CD4-positive, alpha-beta T cell treated with Interleukin-2 at 100 ng/mL for 4 hours (primary cell): ENCODE results near the gene PPP1R17.

ENCODE experiments used
- DNase-seq: peaks from one replicate; pipeline ENCODE4 v3.0.0-alpha.2; 2020; ENCODE audit warnings: low spot score

The PPP1R17 gene

GRCh38 chr7:31702354-31702753 is 15.3 kb downstream of the PPP1R17 start:
- DNase-seq, result no peak

DNA sequence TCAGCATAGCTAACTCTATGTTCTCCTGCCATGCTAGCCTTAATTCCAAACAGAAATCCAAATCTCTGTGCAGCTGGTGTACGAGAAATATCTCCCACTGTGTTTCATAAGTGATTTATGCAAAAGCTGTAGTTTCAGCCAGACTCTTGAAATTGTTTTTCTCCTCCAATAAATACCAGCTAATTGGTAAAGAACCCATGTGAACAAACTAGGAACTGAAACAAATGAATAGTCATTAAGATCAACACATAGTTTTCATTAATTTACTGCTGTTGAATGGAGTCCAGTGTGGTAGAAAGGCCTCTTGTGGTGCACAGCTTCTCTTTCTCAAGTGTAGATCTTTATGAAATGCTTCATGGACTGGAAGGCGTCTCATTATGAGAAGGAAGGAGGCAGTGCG is 18.4 kb downstream of the PPP1R17 start:
- no peak for DNase-seq

GRCh38 chr7:31707089-31707488 is 20.1 kb downstream of the PPP1R17 start:
- DNase-seq, result no peak

DNA sequence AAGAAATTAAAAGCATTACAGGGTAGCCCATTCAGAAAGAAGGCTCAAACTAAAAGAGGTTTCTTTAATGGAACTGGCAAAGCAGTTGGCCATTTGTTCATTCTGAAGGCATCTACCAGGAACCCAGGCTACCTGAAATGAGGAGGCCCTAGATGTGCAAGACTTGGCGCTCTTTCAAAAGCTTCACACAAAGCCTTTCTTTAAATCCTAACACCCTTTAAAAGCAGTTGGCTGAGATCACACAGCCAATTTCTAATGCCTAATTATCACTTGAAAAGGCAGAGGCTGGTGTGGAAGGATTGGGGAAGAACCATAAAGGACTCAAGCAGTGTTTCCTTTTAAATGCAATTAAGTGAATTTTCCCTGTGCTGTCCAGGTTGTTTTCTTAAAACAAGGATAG is 23.2 kb downstream of the PPP1R17 start:
- no peak for DNase-seq

DNA sequence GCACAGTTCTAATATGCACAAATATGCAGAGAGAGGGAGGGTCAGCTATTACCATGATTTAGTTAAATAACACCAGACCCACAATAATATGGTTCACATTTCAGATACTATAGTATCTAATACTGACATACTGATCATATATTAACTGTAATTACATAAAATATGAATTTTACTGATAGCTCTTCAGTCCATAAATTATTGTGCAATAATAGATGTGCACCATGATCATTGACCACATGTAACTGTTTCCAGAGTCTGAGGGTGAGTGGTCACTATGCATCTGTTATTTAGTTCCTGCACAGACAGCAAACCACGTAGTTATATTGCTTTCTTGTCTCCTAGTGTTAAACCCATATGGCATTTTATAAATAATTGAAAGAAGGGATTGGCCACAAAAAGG is 29.3 kb downstream of the PPP1R17 start:
- DNase-seq, result no peak

- DNase-seq, result no peak
Observed at GRCh38 chr7:31720366-31720765, 33.4 kb downstream of the PPP1R17 start.

- no peak for DNase-seq
Observed at GRCh38 chr7:31724696-31725095, 37.7 kb downstream of the PPP1R17 start.

DNA sequence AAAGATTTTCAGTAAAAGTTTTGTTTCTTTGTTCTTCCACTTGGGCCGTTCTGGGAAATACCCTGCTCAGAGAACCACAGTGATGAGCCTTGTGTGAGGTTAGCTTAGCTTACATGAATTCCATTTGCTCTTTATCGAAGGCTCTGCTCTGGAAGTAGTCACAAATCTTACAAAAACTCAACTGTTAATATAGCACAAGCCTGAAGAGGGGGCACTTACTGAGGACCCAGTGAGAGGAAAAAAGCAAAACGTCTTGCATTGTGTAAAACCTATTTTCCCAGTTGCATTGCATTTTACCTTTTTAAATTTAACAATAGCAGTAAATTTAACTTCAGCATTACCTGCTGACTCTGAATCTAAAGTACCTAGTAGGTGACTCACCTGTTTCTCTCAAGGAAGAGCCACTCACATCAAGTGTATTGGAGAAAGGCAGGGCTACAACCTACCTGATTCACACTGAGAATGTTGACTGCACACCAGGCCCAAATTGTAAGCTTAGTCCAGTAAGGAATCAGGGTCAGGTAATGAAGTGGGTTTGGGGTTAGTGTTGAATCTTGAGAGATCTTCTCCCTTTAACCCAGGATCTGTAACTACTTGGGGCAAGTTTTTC is 42.3 kb downstream of the PPP1R17 start:
- no peak for DNase-seq

DNA sequence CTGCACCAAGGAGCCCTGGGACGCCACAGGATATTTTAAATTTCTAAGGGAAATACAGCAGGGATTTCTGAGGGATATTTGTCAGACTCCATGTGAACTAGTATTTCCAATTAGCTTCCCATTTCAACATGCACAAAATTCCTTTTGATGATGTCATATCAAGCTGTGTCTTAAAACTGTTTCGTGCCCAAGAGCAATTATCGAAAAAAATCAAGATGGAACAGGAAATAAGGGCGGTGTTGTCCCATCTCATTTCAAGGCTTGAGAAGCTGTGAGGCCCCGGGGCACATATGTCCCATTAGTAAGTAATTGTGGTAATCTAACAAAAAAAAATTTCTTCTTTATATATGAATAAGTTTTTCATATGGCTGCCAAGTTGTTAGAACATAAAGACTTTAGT is 47.4 kb downstream of the PPP1R17 start:
- no peak for DNase-seq

DNA sequence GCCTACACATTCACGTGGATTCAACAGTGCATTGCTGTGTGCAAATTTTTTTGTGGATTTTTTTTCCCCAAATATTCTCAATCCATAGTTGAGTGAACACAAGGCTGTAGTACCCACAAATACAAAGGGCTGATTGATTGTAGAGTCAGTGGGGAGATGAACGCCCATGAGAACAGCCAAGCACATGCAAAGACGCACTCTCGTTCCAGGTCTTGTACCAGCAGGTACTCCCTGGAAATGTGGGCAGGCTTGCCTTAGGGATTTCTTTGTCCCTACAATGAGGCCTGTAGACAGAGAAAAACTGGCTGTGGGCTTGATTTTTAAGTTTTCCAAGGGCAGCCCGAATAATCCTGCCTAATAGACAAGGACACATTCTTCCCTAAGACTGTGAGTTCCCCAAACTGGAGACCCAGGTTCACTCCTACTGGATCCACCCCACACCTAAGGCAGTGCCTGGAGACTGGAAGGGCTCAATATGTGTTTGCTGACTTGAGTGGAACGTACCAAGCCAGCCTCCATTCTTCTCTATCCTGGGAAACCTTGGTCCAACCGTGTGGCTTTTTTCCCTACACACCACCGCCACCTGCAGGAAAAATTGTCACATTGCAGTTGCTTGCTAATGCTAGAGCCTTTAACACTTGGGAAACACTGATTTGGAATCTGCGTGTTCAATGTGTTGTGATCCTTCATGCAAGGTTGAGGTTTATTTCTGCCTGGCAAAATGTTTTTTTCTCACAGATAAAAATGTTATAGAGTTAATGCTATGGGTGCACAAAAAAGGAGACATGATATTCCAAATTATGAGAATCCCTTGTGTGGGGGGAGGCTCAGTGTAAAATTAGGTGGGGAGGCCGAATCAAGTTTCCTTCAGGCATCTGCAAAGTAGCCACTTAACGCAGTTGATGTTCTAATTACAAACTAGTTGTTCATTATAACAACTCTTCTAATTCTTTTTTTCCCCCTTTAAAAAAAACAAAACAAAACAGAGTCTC is 49.3 kb downstream of the PPP1R17 start:
- peak; percentile 8 for DNase-seq

- no peak for DNase-seq
Observed at GRCh38 chr7:31741852-31742251, 54.8 kb downstream of the PPP1R17 start.

- peak; percentile 14 for DNase-seq
Observed at GRCh38 chr7:31744294-31744874, 57.4 kb downstream of the PPP1R17 start.

GRCh38 chr7:31747553-31747952 is 60.5 kb downstream of the PPP1R17 start:
- DNase-seq, result no peak

GRCh38 chr7:31748084-31748483 is 61.1 kb downstream of the PPP1R17 start:
- DNase-seq, result no peak

DNA sequence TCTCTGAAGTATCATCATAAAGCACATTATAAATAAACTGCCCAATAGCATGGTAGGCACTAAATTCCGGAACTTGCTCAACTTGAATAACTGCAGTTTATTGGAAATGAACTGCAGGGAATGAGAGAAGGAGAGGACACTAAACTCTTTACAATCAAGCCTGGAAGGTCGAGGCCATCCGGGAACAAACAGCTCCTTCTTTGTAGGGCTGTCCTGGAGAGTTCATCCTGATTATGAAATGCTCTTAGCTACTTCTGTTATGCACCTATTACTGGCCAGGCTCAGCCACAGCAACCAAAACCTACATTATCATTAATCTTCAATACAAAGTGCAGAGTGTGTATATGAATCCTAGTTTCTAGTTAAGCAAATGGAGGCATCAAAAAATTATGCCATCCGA is 64.7 kb downstream of the PPP1R17 start:
- DNase-seq, result no peak
